Liver (tissue), 9 donors: Measurements from ENCODE around the gene FNDC10. TPM values are rescaled to one million over a fixed set of nuclear protein-coding genes. Genes with fewer than 3 reads are reported as not detected.

ENCODE experiments used
- DNase-seq: peaks from one replicate; pipeline ENCODE4 v3.0.0-alpha.2; 2017; ENCODE audit warnings: low spot score
- H3K27ac ChIP-seq, 2 donors: one replicate each; pipeline ENCODE4 v1.7.0; 2013; ENCODE audit warnings: inconsistent platforms in 2 of 2, low read length in 2 of 2, control low read depth in 1 of 2, low read depth in 1 of 2, mild to moderate bottlenecking in 1 of 2
- H3K27me3 ChIP-seq, 4 donors: one replicate each; pipeline versions ENCODE4 v1.6.1 to v1.7.0; 2013; ENCODE audit warnings: low read length in 3 of 4, inconsistent platforms in 1 of 4, mild to moderate bottlenecking in 1 of 4, moderate library complexity in 1 of 4; ENCODE audit not compliant: control insufficient read depth in 4 of 4, insufficient read depth in 4 of 4
- H3K36me3 ChIP-seq, 4 donors: one replicate each; pipeline versions ENCODE4 v1.6.1 to v1.7.0; 2013; ENCODE audit warnings: low read length in 3 of 4, mild to moderate bottlenecking in 3 of 4, low read depth in 1 of 4, moderate library complexity in 1 of 4; ENCODE audit not compliant: control insufficient read depth in 4 of 4, insufficient read depth in 3 of 4
- H3K4me1 ChIP-seq, 4 donors: one replicate each; pipeline versions ENCODE4 v1.6.1 to v1.7.0; 2013; ENCODE audit warnings: low read length in 3 of 4, mild to moderate bottlenecking in 3 of 4, moderate library complexity in 1 of 4; ENCODE audit not compliant: control insufficient read depth in 4 of 4, insufficient read depth in 4 of 4
- H3K4me3 ChIP-seq, 3 donors: one replicate each; pipeline versions ENCODE4 v1.6.1 to v1.7.0; 2013; ENCODE audit warnings: low read length in 3 of 3, control low read depth in 1 of 3, low read depth in 1 of 3, mild to moderate bottlenecking in 1 of 3
- H3K9ac ChIP-seq, 2 donors: one replicate each; pipeline ENCODE4 v1.7.0; 2013; ENCODE audit warnings: low read length in 2 of 2, mild to moderate bottlenecking in 2 of 2, moderate library complexity in 2 of 2, control low read depth in 1 of 2, low read depth in 1 of 2
- H3K9me3 ChIP-seq, 4 donors: one replicate each; pipeline versions ENCODE4 v1.6.1 to v1.7.0; 2013; ENCODE audit warnings: low read length in 3 of 4; ENCODE audit not compliant: control insufficient read depth in 4 of 4
- ATF3 ChIP-seq: IDR thresholded peaks from 2 replicates; pipeline ENCODE4 v1.6.1; 2016; ENCODE audit warnings: antibody characterized with exemption
- CTCF ChIP-seq: fragments of 150-350 bp; IDR thresholded peaks from 2 replicates; pipeline ENCODE4 v1.5.1; 2017; ENCODE audit warnings: improper control_type of control experiment, low read depth, low read length; ENCODE audit not compliant: missing input control
- EGR1 ChIP-seq, 2 donors: IDR thresholded peaks; 2 replicates each; pipeline ENCODE4 v1.6.1; 2016 to 2018; ENCODE audit warnings: antibody characterized with exemption in 2 of 2, low read depth in 2 of 2
- FOXA1 ChIP-seq: IDR thresholded peaks from 2 replicates; pipeline ENCODE4 v1.6.1; 2016; ENCODE audit warnings: antibody characterized with exemption
- FOXA2 ChIP-seq: IDR thresholded peaks from 2 replicates; pipeline ENCODE4 v1.6.1; 2016; ENCODE audit warnings: antibody characterized with exemption
- HNF4A ChIP-seq, 2 donors: conservative IDR thresholded peaks; 2 replicates each; pipeline ENCODE4 v1.6.1; 2016; ENCODE audit warnings: antibody characterized with exemption in 2 of 2, mild to moderate bottlenecking in 2 of 2
- HNF4G ChIP-seq: IDR thresholded peaks from 2 replicates; pipeline ENCODE4 v1.6.1; 2016; ENCODE audit warnings: antibody characterized with exemption
- NR2F2 ChIP-seq: IDR thresholded peaks from 2 replicates; pipeline ENCODE4 v1.6.1; 2016; ENCODE audit warnings: antibody characterized with exemption
- RAD21 ChIP-seq, 2 donors: IDR thresholded peaks; 2 replicates each; pipeline ENCODE4 v1.6.1; 2016; ENCODE audit warnings: antibody characterized with exemption in 2 of 2, mild to moderate bottlenecking in 2 of 2
- RXRA ChIP-seq, 2 donors: IDR thresholded peaks; 2 replicates each; pipeline ENCODE4 v1.6.1; 2017 to 2018; ENCODE audit warnings: antibody characterized with exemption in 2 of 2, mild to moderate bottlenecking in 1 of 2
- YY1 ChIP-seq: IDR thresholded peaks from 2 replicates; pipeline ENCODE4 v1.6.1; 2016; ENCODE audit warnings: antibody characterized with exemption, mild to moderate bottlenecking
- ZBTB33 ChIP-seq: IDR thresholded peaks from 2 replicates; pipeline ENCODE4 v1.6.1; 2016; ENCODE audit warnings: antibody characterized with exemption
- WGBS: extraction: QIAGEN DNeasy Blood & Tissue Kit; methylation state at CpG from one replicate; pipeline ENCODE4 v1.1.7; 2013; 5-methylcytosine and 5-hydroxymethylcytosine counted together
- polyA plus RNA-seq, 2 donors: library from polyadenylated mRNA; stranded (reverse) in 1 of 2; unstranded in 1 of 2; fragments of 200-250 nt in 1 of 2; fragments of >200 nt in 1 of 2; fragmentation: Nextera tagmentation in 1 of 2; extraction: Ambion mirVana in 1 of 2; gene quantifications; one replicate each; pipeline versions ENCODE4 v1.2.1 to v1.2.3, GENCODE V29; 2013 to 2015
- total RNA-seq, 2 donors: library from RNA; depleted of rRNA; stranded (reverse); fragments of >200 nt; gene quantifications; one replicate each; pipeline ENCODE4 v1.2.3, GENCODE V29; 2014
- donor health status: healthy.
- donor health status: healthy.
- donor health status: healthy.
- donor health status: healthy.
- donor health status: healthy.

Gene FNDC10
- total and polyA plus RNA-seq, 4 donors: 0.08 to 0.58 (median 0.25) TPM

- no peaks in the 10 kb centered on the region for H3K9me3 ChIP-seq
- peaks cover 8 to 50% (median 42%) of the 10 kb centered on the region in 4 donors for H3K4me1 ChIP-seq
- H3K4me3 ChIP-seq: no peak overlapping the region
- DNase-seq: no peak
- H3K27me3 ChIP-seq: no peaks in the 10 kb centered on the region
- no peak overlapping the region for H3K9ac ChIP-seq
- peak overlapping the region in 1 of 2 donors; percentile 94 for H3K27ac ChIP-seq
- WGBS: 62% methylated on average over 11 of the region's 11 CpGs
- peaks cover 0 to 6% (median 0%) of the 10 kb centered on the region in 4 donors for H3K36me3 ChIP-seq
- TF ChIP-seq FOXA1: no peak
Measured at GRCh38 chr1:1613509-1614082, 13.7 kb upstream of the FNDC10 start.

GRCh38 chr1:1612104-1612400 lies 12.1 kb upstream of the FNDC10 start:
- 96% methylated on average over 3 of the region's 3 CpGs for WGBS
- H3K9me3 ChIP-seq: no peaks in the 10 kb centered on the region
- no peak for DNase-seq
- no peak overlapping the region for H3K9ac ChIP-seq
- H3K36me3 ChIP-seq: no peaks in the 10 kb centered on the region
- peaks cover 8 to 41% (median 36%) of the 10 kb centered on the region in 4 donors for H3K4me1 ChIP-seq
- no peak overlapping the region for H3K4me3 ChIP-seq
- H3K27me3 ChIP-seq: no peaks in the 10 kb centered on the region
- no peak for TF ChIP-seq ATF3
- no peak for TF ChIP-seq YY1
- TF ChIP-seq CTCF: no peak
- TF ChIP-seq FOXA1: no peak
- no peak overlapping the region for H3K27ac ChIP-seq

- H3K4me1 ChIP-seq: peaks cover 3 to 31% (median 27%) of the 10 kb centered on the region in 4 donors
- TF ChIP-seq HNF4G (no peak), RXRA (IDR thresholded peaks at IDR 0.05) (no peak)
- H3K27ac ChIP-seq: no peak overlapping the region
- no peak overlapping the region for H3K4me3 ChIP-seq
- no peaks in the 10 kb centered on the region for H3K36me3 ChIP-seq
- no peaks in the 10 kb centered on the region for H3K9me3 ChIP-seq
- no peak overlapping the region for H3K9ac ChIP-seq
- 76% methylated on average over 9 of the region's 9 CpGs for WGBS
- no peak for DNase-seq
- no peaks in the 10 kb centered on the region for H3K27me3 ChIP-seq
Measured at GRCh38 chr1:1610796-1611195, 10.9 kb upstream of the FNDC10 start.

GRCh38 chr1:1609822-1610485 lies 10.0 kb upstream of the FNDC10 start:
- no peak overlapping the region for H3K4me3 ChIP-seq
- H3K9me3 ChIP-seq: no peaks in the 10 kb centered on the region
- no peaks in the 10 kb centered on the region for H3K36me3 ChIP-seq
- H3K27me3 ChIP-seq: no peaks in the 10 kb centered on the region
- no peak overlapping the region for H3K27ac ChIP-seq
- H3K4me1 ChIP-seq: peaks cover 3 to 30% (median 25%) of the 10 kb centered on the region in 4 donors
- H3K9ac ChIP-seq: no peak overlapping the region
- no peak for DNase-seq
- WGBS: 79% methylated on average over 12 of the region's 12 CpGs
- TF ChIP-seq FOXA2 (no peak), YY1 (no peak), EGR1 (IDR thresholded peaks at IDR 0.05; ENCODE audit: low read depth in 2 of 2) (no peak), CTCF (no peak), HNF4G (no peak), HNF4A (conservative IDR thresholded peaks at IDR 0.05) (no peak), RAD21 (IDR thresholded peaks at IDR 0.05) (no peak), NR2F2 (no peak), ZBTB33 (no peak)
